A549 (cell line): ENCODE data around the gene KRABD2.

Experiments
- CTCF ChIP-seq: fragments of >200 bp; sonication (Bioruptor Twin); formaldehyde crosslinking; IDR thresholded peaks from 3 replicates; pipeline ENCODE4 v1.5.1; 2016
- HDAC2 ChIP-seq: fragments of 200-600 bp; sonication (generic); IDR thresholded peaks from 2 replicates; pipeline ENCODE4 v1.6.1; 2016
- HOXA7 ChIP-seq: fragments of 250-450 bp; sonication (Bioruptor Pico); IDR thresholded peaks from 2 replicates; pipeline ENCODE4 v1.5.0; 2020; ENCODE audit warnings: mild to moderate bottlenecking, moderate library complexity
- PBX3 ChIP-seq: IDR thresholded peaks from 2 replicates; pipeline ENCODE4 v1.6.1; 2012

GRCh38 chr17:8365143-8365542 is 11.4 kb downstream of the KRABD2 start:
- no peak for TF ChIP-seq HOXA7
- no peak for TF ChIP-seq PBX3
- TF ChIP-seq CTCF = no peak
- TF ChIP-seq HDAC2 = no peak
